DOHH2 (cell line): Measurements from ENCODE around the gene KCNH5.

ENCODE experiments used
- H3F3A ChIP-seq: fragments of 200-600 bp; sonication (generic), shearing (Covaris generic); 2 replicates; pipeline ENCODE4 v1.6.0; 2016; ENCODE audit warnings: antibody characterized with exemption, mild to moderate bottlenecking; ENCODE audit not compliant: control insufficient read depth, insufficient read depth
- H3K27ac ChIP-seq: fragments of 200-600 bp; sonication (generic); 2 replicates; pipeline ENCODE4 v1.5.1; 2014; ENCODE audit warnings: low read depth, mild to moderate bottlenecking, low read length, moderate library complexity
- H3K27me3 ChIP-seq: fragments of 200-600 bp; sonication (generic); 2 replicates; pipeline ENCODE4 v1.6.1; 2014; ENCODE audit warnings: mild to moderate bottlenecking, low read length, mixed read lengths; ENCODE audit not compliant: control insufficient read depth
- H3K36me3 ChIP-seq: fragments of 200-600 bp; sonication (generic); 2 replicates; pipeline ENCODE4 v1.6.1; 2014; ENCODE audit warnings: mild to moderate bottlenecking, low read length, moderate library complexity, mixed read lengths; ENCODE audit not compliant: control insufficient read depth
- H3K4me1 ChIP-seq: fragments of 200-600 bp; sonication (generic); 2 replicates; pipeline ENCODE4 v1.6.1; 2014; ENCODE audit warnings: mild to moderate bottlenecking, low read length, mixed read lengths; ENCODE audit not compliant: control insufficient read depth
- H3K4me2 ChIP-seq: fragments of 200-600 bp; sonication (generic); 2 replicates; pipeline ENCODE4 v1.6.0; 2014; ENCODE audit warnings: mild to moderate bottlenecking, low read length, moderate library complexity
- H3K4me3 ChIP-seq: fragments of 200-600 bp; sonication (generic); 2 replicates; pipeline ENCODE4 v1.5.1; 2014; ENCODE audit warnings: mild to moderate bottlenecking, low read length, mixed read lengths
- H3K79me2 ChIP-seq: fragments of 200-600 bp; sonication (generic); 2 replicates; pipeline ENCODE4 v1.6.1; 2014; ENCODE audit warnings: mild to moderate bottlenecking, low read length, mixed read lengths; ENCODE audit not compliant: control insufficient read depth
- H3K9me2 ChIP-seq: fragments of 200-600 bp; sonication (generic); replicated peaks from 2 replicates; pipeline ENCODE4 v1.6.1; 2014; ENCODE audit warnings: mild to moderate bottlenecking, low read length, mixed read lengths; ENCODE audit not compliant: control insufficient read depth
- H3K9me3 ChIP-seq: fragments of 200-600 bp; sonication (generic); 2 replicates; pipeline ENCODE4 v1.6.1; 2014; ENCODE audit warnings: antibody characterized with exemption, low read length, mixed read lengths; ENCODE audit not compliant: control insufficient read depth, insufficient read depth
- H4K20me1 ChIP-seq: fragments of 200-600 bp; sonication (generic); 2 replicates; pipeline ENCODE4 v1.6.0; 2014; ENCODE audit warnings: low read depth, mild to moderate bottlenecking, antibody characterized with exemption, low read length, moderate library complexity; ENCODE audit not compliant: control insufficient read depth, insufficient read depth
- CTCF ChIP-seq: fragments of 200-600 bp; sonication (generic); IDR thresholded peaks from one replicate; pipeline ENCODE4 v1.5.1; 2014; ENCODE audit warnings: antibody characterized with exemption, mild to moderate bottlenecking, low read depth, low read length; ENCODE audit not compliant: poor library complexity, severe bottlenecking
- EZH2phosphoT487 ChIP-seq: fragments of 200-600 bp; sonication (generic); IDR thresholded peaks from 2 replicates; pipeline ENCODE4 v1.6.1; 2017; ENCODE audit warnings: borderline replicate concordance, mild to moderate bottlenecking, antibody characterized with exemption, low read length, moderate library complexity, mixed read lengths

The KCNH5 gene

GRCh38 chr14:63014621-63015020 lies 30.6 kb downstream of the KCNH5 start:
- no peaks in the 10 kb centered on the region for H3K36me3 ChIP-seq
- TF ChIP-seq EZH2phosphoT487 (no peak), CTCF (no peak)
- no peaks in the 10 kb centered on the region for H3K9me3 ChIP-seq
- no peak overlapping the region for H3K27ac ChIP-seq
- H3K4me3 ChIP-seq, result no peak overlapping the region
- no peaks in the 10 kb centered on the region for H3K27me3 ChIP-seq
- H3K9me2 ChIP-seq, result no peaks in the 10 kb centered on the region
- no peaks in the 10 kb centered on the region for H3K79me2 ChIP-seq
- H3K4me1 ChIP-seq, result no peaks in the 10 kb centered on the region
- no peaks in the 10 kb centered on the region for H3F3A ChIP-seq
- H4K20me1 ChIP-seq, result no peaks in the 10 kb centered on the region
- no peak overlapping the region for H3K4me2 ChIP-seq

GRCh38 chr14:63012171-63012570 lies 33.1 kb downstream of the KCNH5 start:
- H3K4me1 ChIP-seq, result no peaks in the 10 kb centered on the region
- TF ChIP-seq EZH2phosphoT487, result no peak
- TF ChIP-seq CTCF, result no peak
- H3K4me3 ChIP-seq, result no peak overlapping the region
- no peaks in the 10 kb centered on the region for H3K9me2 ChIP-seq
- no peaks in the 10 kb centered on the region for H3K79me2 ChIP-seq
- H3K27me3 ChIP-seq, result no peaks in the 10 kb centered on the region
- no peaks in the 10 kb centered on the region for H3F3A ChIP-seq
- no peak overlapping the region for H3K27ac ChIP-seq
- no peaks in the 10 kb centered on the region for H4K20me1 ChIP-seq
- H3K4me2 ChIP-seq, result no peak overlapping the region
- H3K36me3 ChIP-seq, result no peaks in the 10 kb centered on the region
- no peaks in the 10 kb centered on the region for H3K9me3 ChIP-seq

GRCh38 chr14:63011623-63012022 lies 33.6 kb downstream of the KCNH5 start:
- H4K20me1 ChIP-seq, result no peaks in the 10 kb centered on the region
- TF ChIP-seq CTCF, result no peak
- TF ChIP-seq EZH2phosphoT487, result no peak
- H3K27ac ChIP-seq, result no peak overlapping the region
- no peaks in the 10 kb centered on the region for H3K9me3 ChIP-seq
- H3K79me2 ChIP-seq, result no peaks in the 10 kb centered on the region
- no peak overlapping the region for H3K4me2 ChIP-seq
- no peaks in the 10 kb centered on the region for H3K9me2 ChIP-seq
- H3K4me3 ChIP-seq, result no peak overlapping the region
- no peaks in the 10 kb centered on the region for H3K36me3 ChIP-seq
- no peaks in the 10 kb centered on the region for H3K27me3 ChIP-seq
- H3K4me1 ChIP-seq, result no peaks in the 10 kb centered on the region
- H3F3A ChIP-seq, result no peaks in the 10 kb centered on the region

- TF ChIP-seq EZH2phosphoT487 (no peak), CTCF (no peak)
- H3K27ac ChIP-seq, result no peak overlapping the region
- H3K9me2 ChIP-seq, result no peaks in the 10 kb centered on the region
- no peaks in the 10 kb centered on the region for H3K4me1 ChIP-seq
- H3F3A ChIP-seq, result no peaks in the 10 kb centered on the region
- no peaks in the 10 kb centered on the region for H3K9me3 ChIP-seq
- no peaks in the 10 kb centered on the region for H3K79me2 ChIP-seq
- H3K4me3 ChIP-seq, result no peak overlapping the region
- no peaks in the 10 kb centered on the region for H3K27me3 ChIP-seq
- no peak overlapping the region for H3K4me2 ChIP-seq
- no peaks in the 10 kb centered on the region for H4K20me1 ChIP-seq
- H3K36me3 ChIP-seq, result no peaks in the 10 kb centered on the region
Measured at GRCh38 chr14:63009495-63009894, 35.8 kb downstream of the KCNH5 start.
